K562 (cell line): ENCODE data around the gene PHETA1. TPM values are rescaled to one million over a fixed set of nuclear protein-coding genes. Genes with fewer than 3 reads are reported as not detected.

Experiments
- ASH1L ChIP-seq: fragments of 450-650 bp; IDR thresholded peaks from 2 replicates; pipeline ENCODE4 v1.6.1; 2018; ENCODE audit warnings: borderline replicate concordance, mild to moderate bottlenecking, low read depth; ENCODE audit not compliant: partially characterized antibody
- CBX1 ChIP-seq: sonication (generic); IDR thresholded peaks from 2 replicates; pipeline ENCODE4 v1.6.1; 2016; ENCODE audit warnings: antibody characterized with exemption, low read depth, mild to moderate bottlenecking
- CHAMP1 ChIP-seq: fragments of 450-650 bp; IDR thresholded peaks from 2 replicates; pipeline ENCODE4 v1.6.1; 2016; ENCODE audit warnings: mild to moderate bottlenecking
- EP300 ChIP-seq: IDR thresholded peaks from 2 replicates; pipeline ENCODE4 v1.6.1; 2012; ENCODE audit warnings: low read length, improper control_type of control experiment
- ETV1 ChIP-seq: fragments of 450-650 bp; conservative IDR thresholded peaks from 2 replicates; pipeline ENCODE4 v1.6.1; 2016; ENCODE audit warnings: missing genetic modification characterization, control low read depth, low read depth, missing compliant biosample characterization
- ETV6 ChIP-seq, 3 experiments: fragments of 150-350 bp in 1 of 3; sonication (generic) in 1 of 3; formaldehyde crosslinking in 1 of 3; IDR thresholded peaks; 2 replicates each; pipeline versions ENCODE4 v1.6.1 to v1.8.0; 2014 to 2022; ENCODE audit warnings: borderline replicate concordance in 2 of 3, low read depth in 2 of 3, antibody characterized with exemption in 1 of 3, low read length in 1 of 3, mild to moderate bottlenecking in 1 of 3, missing genetic modification reagents in 1 of 3
- FOXA3 ChIP-seq, 2 experiments: fragments of 450-650 bp in 1 of 2; sonication (generic) in 1 of 2; formaldehyde crosslinking; IDR thresholded peaks in 1 of 2; conservative IDR thresholded peaks in 1 of 2; 2 replicates each; pipeline versions ENCODE4 v1.4.0 to v1.8.0; 2020 to 2022; ENCODE audit warnings: mild to moderate bottlenecking in 2 of 2, missing genetic modification reagents in 1 of 2
- FOXM1 ChIP-seq, 2 experiments: fragments of 450-650 bp in 1 of 2; sonication (generic) in 1 of 2; formaldehyde crosslinking in 1 of 2; IDR thresholded peaks; 2 replicates each; pipeline versions ENCODE4 v1.6.1 to v1.9.0; 2017 to 2022; ENCODE audit warnings: low read depth in 2 of 2, mild to moderate bottlenecking in 2 of 2, missing genetic modification reagents in 1 of 2, moderate library complexity in 1 of 2
- GTF3C2 ChIP-seq: IDR thresholded peaks from 3 replicates; pipeline ENCODE4 v1.6.1; 2011; ENCODE audit warnings: borderline replicate concordance, mild to moderate bottlenecking, moderate library complexity; ENCODE audit not compliant: insufficient read length; ENCODE audit errors: extremely low read depth
- MAFK ChIP-seq: IDR thresholded peaks from 2 replicates; pipeline ENCODE4 v1.6.1; 2011; ENCODE audit warnings: low read length, improper control_type of control experiment
- NRF1 ChIP-seq, 2 experiments: fragments of 450-650 bp; IDR thresholded peaks in 1 of 2; conservative IDR thresholded peaks in 1 of 2; 2 replicates each; pipeline ENCODE4 v1.6.1; 2014; ENCODE audit warnings: mild to moderate bottlenecking in 2 of 2
- POLR2AphosphoS2 ChIP-seq: IDR thresholded peaks from 2 replicates; pipeline ENCODE4 v1.6.1; 2012; ENCODE audit warnings: low read length, improper control_type of control experiment
- RBM15 ChIP-seq: fragments of 200-400 bp; formaldehyde crosslinking; IDR thresholded peaks from 2 replicates; pipeline ENCODE4 v1.6.1; 2018; ENCODE audit warnings: mild to moderate bottlenecking, low read length, moderate library complexity; ENCODE audit not compliant: insufficient read depth
- UBTF ChIP-seq, 2 experiments: IDR thresholded peaks; 2 replicates each; pipeline ENCODE4 v1.6.1; 2012; ENCODE audit warnings: improper control_type of control experiment in 2 of 2, low read depth in 2 of 2, low read length in 2 of 2, borderline replicate concordance in 1 of 2
- XRCC5 ChIP-seq: fragments of 200-400 bp; formaldehyde crosslinking; IDR thresholded peaks from 2 replicates; pipeline ENCODE4 v1.6.1; 2017; ENCODE audit warnings: low read depth, mild to moderate bottlenecking, low read length
- ZNF197 ChIP-seq: fragments of 200-800 bp; sonication (Bioruptor generic); IDR thresholded peaks from 2 replicates; pipeline ENCODE4 v1.6.1; 2016; ENCODE audit warnings: low read depth, missing genetic modification characterization, missing compliant biosample characterization
- ZNF561 ChIP-seq: fragments of 450-650 bp; formaldehyde crosslinking; conservative IDR thresholded peaks from 2 replicates; pipeline ENCODE4 v1.4.0; 2020; ENCODE audit warnings: mild to moderate bottlenecking, moderate library complexity
- polyA plus RNA-seq, 8 experiments: library from polyadenylated mRNA; depleted of rRNA in 4 of 8; stranded (reverse) in 5 of 8; unstranded in 3 of 8; fragments of >200 nt; fragmentation: Nextera tagmentation in 2 of 8; fragmentation: Illumina TruSeq in 1 of 8; extraction: Ambion mirVana in 2 of 8; extraction: Trizol in 1 of 8; gene quantifications; 2 replicates each; pipeline versions ENCODE4 v1.2.1 to v1.2.3, GENCODE V29; 2011 to 2014; ENCODE audit warnings: inconsistent platforms in 1 of 8, missing spikeins in 1 of 8
- total RNA-seq, 7 experiments: library from RNA; depleted of rRNA in 6 of 7; stranded (reverse); fragments of >200 nt in 6 of 7; fragmentation: Illumina TruSeq in 2 of 7; extraction: Trizol in 2 of 7; gene quantifications; 2 replicates each; pipeline versions ENCODE4 v1.2.1 to v1.2.3, GENCODE V29; 2011 to 2021; ENCODE audit warnings: low replicate concordance in 1 of 7

The PHETA1 gene
- total and polyA plus RNA-seq, 9 of the 15 experiments (the other 6 are each of a cell fraction or from before 2014, with no cell fraction given), result 0.03 to 12.4 (median 3.0) TPM

- TF ChIP-seq RBM15 (no peak), GTF3C2 (no peak), ETV1 (tag) (peak; percentile 45; the same call in 1 of the 2 replicates), ZNF561 (CRISPR knock-in tag) (no peak), CHAMP1 (no peak; the same call in 1 of the 2 replicates), ETV6 (IDR thresholded peaks at IDR 0.05; ENCODE audit: borderline replicate concordance in 1 of 2, low read depth in 2 of 2, low read length in 1 of 2) (peak in 1 of 2 experiments; percentile 32; a peak in 1 of 4 replicates), ETV6 (CRISPR knock-in tag; IDR thresholded peaks at IDR 0.05; ENCODE audit: borderline replicate concordance) (no peak), EP300 (peak; percentile 31; the same call in 1 of the 2 replicates), ZNF197 (CRISPR knock-in tag) (no peak), UBTF (IDR thresholded peaks at IDR 0.05; ENCODE audit: borderline replicate concordance in 1 of 2, low read depth in 2 of 2, low read length in 2 of 2) (peak in 1 of 2 experiments; percentile 55; a peak in 1 of 4 replicates), CBX1 (peak; percentile 97), ASH1L (no peak), XRCC5 (peak; percentile 93), FOXM1 (IDR thresholded peaks at IDR 0.05; ENCODE audit: low read depth) (no peak), FOXM1 (CRISPR knock-in tag; IDR thresholded peaks at IDR 0.05; ENCODE audit: low read depth) (no peak), POLR2AphosphoS2 (no peak), FOXA3 (CRISPR knock-in tag; conservative IDR thresholded peaks at IDR 0.05 in 1 of 2, IDR thresholded peaks at IDR 0.05 in 1 of 2) (no peak), NRF1 (conservative IDR thresholded peaks at IDR 0.05 in 1 of 2, IDR thresholded peaks at IDR 0.05 in 1 of 2) (no peak), MAFK (0 out of 2 replicates have a peak, but pooled peaks have one; percentile 3)
Observed at GRCh38 chr12:111396726-111397445, 28.0 kb upstream of the PHETA1 start (continued).
